WTC11 (cell line): ENCODE results near the gene STAMBPL1. TPM values are rescaled to one million over a fixed set of nuclear protein-coding genes. Genes with fewer than 3 reads are reported as not detected.

ENCODE experiments used
- ATAC-seq: fragments of 200-7000 bp; cut with Tn5 transposase; 2 replicates; pipeline ENCODE4 v1.10.0; 2021; ENCODE audit warnings: mild to moderate bottlenecking, moderate library complexity
- CTCF ChIA-PET: fragments of 300-600 bp; sonication (Branson Sonifier 250); formaldehyde crosslinking; loops from one replicate; lab custom pipeline; 2021; ENCODE audit warnings: antibody characterized with exemption; lab: Charles Lee
- POLR2A ChIA-PET: fragments of 350-600 bp; sonication (Branson Sonifier 250); formaldehyde crosslinking; loops from one replicate; lab custom pipeline; 2021; ENCODE audit warnings: antibody characterized with exemption; lab: Charles Lee
- DNase-seq: peaks from one replicate; pipeline ENCODE4 v3.0.0; 2021; ENCODE audit warnings: low spot score
- H3K27ac Mint-ChIP-seq: 2 replicates; pipeline ENCODE4 v1.8.0; 2021; ENCODE audit warnings: mixed read lengths
- H3K27me3 Mint-ChIP-seq: 2 replicates; pipeline ENCODE4 v1.8.0; 2021; ENCODE audit warnings: low read depth, mild to moderate bottlenecking, moderate library complexity, mixed read lengths
- H3K36me3 Mint-ChIP-seq: 2 replicates; pipeline ENCODE4 v1.8.0; 2021; ENCODE audit warnings: mixed read lengths
- H3K4me1 Mint-ChIP-seq: 2 replicates; pipeline ENCODE4 v1.8.0; 2022; ENCODE audit warnings: mixed read lengths
- H3K4me3 Mint-ChIP-seq: 2 replicates; pipeline ENCODE4 v1.8.0; 2021; ENCODE audit warnings: mild to moderate bottlenecking, moderate library complexity, mixed read lengths
- H3K9me3 Mint-ChIP-seq: 2 replicates; pipeline ENCODE4 v1.8.0; 2021; ENCODE audit warnings: mixed read lengths
- AFF4 ChIP-seq: sonication (generic); formaldehyde crosslinking; IDR thresholded peaks from 2 replicates; pipeline ENCODE4 v1.8.1; 2023; ENCODE audit warnings: mild to moderate bottlenecking, missing genetic modification reagents, borderline replicate concordance
- ATF2 ChIP-seq: sonication (generic); formaldehyde crosslinking; IDR thresholded peaks from 2 replicates; pipeline ENCODE4 v1.8.1; 2022; ENCODE audit warnings: low read depth, missing genetic modification reagents, borderline replicate concordance
- ATF3 ChIP-seq: sonication (generic); formaldehyde crosslinking; conservative IDR thresholded peaks from 2 replicates; pipeline ENCODE4 v1.8.1; 2022; ENCODE audit warnings: mild to moderate bottlenecking, missing genetic modification reagents
- CREM ChIP-seq: sonication (generic); formaldehyde crosslinking; IDR thresholded peaks from 2 replicates; pipeline ENCODE4 v1.8.1; 2022; ENCODE audit warnings: mild to moderate bottlenecking, missing genetic modification reagents, moderate library complexity
- CTCF ChIP-seq: fragments of 200-600 bp; IDR thresholded peaks from 2 replicates; pipeline ENCODE4 v1.8.0; 2022; ENCODE audit warnings: antibody characterized with exemption
- ERG ChIP-seq: fragments of 250-450 bp; sonication (Bioruptor Pico); IDR thresholded peaks from 2 replicates; pipeline ENCODE4 v1.8.0; 2021; ENCODE audit warnings: mild to moderate bottlenecking
- GRHL2 ChIP-seq: fragments of 250-450 bp; sonication (Bioruptor Pico); IDR thresholded peaks from 2 replicates; pipeline ENCODE4 v1.8.0; 2022; ENCODE audit warnings: mild to moderate bottlenecking, moderate library complexity; ENCODE audit not compliant: insufficient replicate concordance, severe bottlenecking
- NR1H2 ChIP-seq: sonication (generic); formaldehyde crosslinking; IDR thresholded peaks from 2 replicates; pipeline ENCODE4 v1.9.0; 2021; ENCODE audit warnings: mild to moderate bottlenecking, moderate library complexity, missing genetic modification reagents
- PRRX2 ChIP-seq: fragments of 250-450 bp; sonication (Bioruptor Pico); IDR thresholded peaks from 2 replicates; pipeline ENCODE4 v1.8.0; 2021; ENCODE audit warnings: mild to moderate bottlenecking
- RELA ChIP-seq: sonication (generic); formaldehyde crosslinking; IDR thresholded peaks from 2 replicates; pipeline ENCODE4 v1.8.1; 2022; ENCODE audit warnings: missing genetic modification reagents, mild to moderate bottlenecking, borderline replicate concordance
- RORB ChIP-seq: fragments of 250-450 bp; sonication (Bioruptor Pico); IDR thresholded peaks from 2 replicates; pipeline ENCODE4 v1.9.0; 2021; ENCODE audit warnings: mild to moderate bottlenecking
- SMAD4 ChIP-seq: sonication (generic); formaldehyde crosslinking; IDR thresholded peaks from 2 replicates; pipeline ENCODE4 v1.8.0; 2022; ENCODE audit warnings: mild to moderate bottlenecking, missing genetic modification reagents
- SP1 ChIP-seq: sonication (generic); formaldehyde crosslinking; conservative IDR thresholded peaks from 2 replicates; pipeline ENCODE4 v1.8.1; 2022; ENCODE audit warnings: missing genetic modification reagents
- USF2 ChIP-seq: sonication (generic); formaldehyde crosslinking; IDR thresholded peaks from 2 replicates; pipeline ENCODE4 v1.8.1; 2023; ENCODE audit warnings: mild to moderate bottlenecking, missing genetic modification reagents, moderate library complexity
- ZMAT4 ChIP-seq: fragments of 250-450 bp; sonication (Bioruptor Pico); IDR thresholded peaks from 2 replicates; pipeline ENCODE4 v1.9.0; 2021; ENCODE audit warnings: mild to moderate bottlenecking
- ZNF232 ChIP-seq: sonication (generic); formaldehyde crosslinking; IDR thresholded peaks from 2 replicates; pipeline ENCODE4 v1.8.0; 2022; ENCODE audit warnings: mild to moderate bottlenecking, missing genetic modification reagents
- ZNF281 ChIP-seq: sonication (generic); formaldehyde crosslinking; IDR thresholded peaks from 2 replicates; pipeline ENCODE4 v1.8.0; 2023; ENCODE audit warnings: mild to moderate bottlenecking, missing genetic modification reagents
- ZNF423 ChIP-seq: fragments of 250-450 bp; sonication (Bioruptor Pico); IDR thresholded peaks from 2 replicates; pipeline ENCODE4 v2.1.2; 2022; ENCODE audit warnings: mild to moderate bottlenecking, moderate library complexity
- total RNA-seq: library from RNA; stranded (reverse); gene quantifications from 3 replicates; pipeline ENCODE4 v1.2.3, GENCODE V29; 2021

The STAMBPL1 gene
- total RNA-seq, 1 experiment from 2014 or later, result 3.9 TPM

GRCh38 chr10:88874281-88874680 is 5.8 kb upstream of the STAMBPL1 start:
- Mint-ChIP-seq H3K27me3 (peaks cover 12% of the 10 kb centered on the region), H3K4me1 (peaks cover 26% of the 10 kb centered on the region), H3K4me3 (no peak overlapping the region), H3K27ac (no peak overlapping the region), H3K36me3 (no peaks in the 10 kb centered on the region), H3K9me3 (no peaks in the 10 kb centered on the region)
- ATAC-seq (no peak), DNase-seq (no peak)
- ChIA-PET CTCF (interaction anchor here (0.9 kb wide), 1 partner anchor 146 kb away, joined by 3 read pairs; no protein-coding TSS in a partner anchor), POLR2A (no interaction called here)
- no peak for TF ChIP-seq ERG
- no peak for TF ChIP-seq ZNF281 (CRISPR knock-in tag)
- no peak for TF ChIP-seq ZNF423 (CRISPR knock-in tag)
- no peak for TF ChIP-seq USF2 (CRISPR knock-in tag)
- TF ChIP-seq PRRX2 (CRISPR knock-in tag), result no peak
- no peak for TF ChIP-seq ATF3 (CRISPR knock-in tag)
- no peak for TF ChIP-seq CTCF
- TF ChIP-seq ATF2, result no peak
- TF ChIP-seq RELA (CRISPR knock-in tag), result no peak
- TF ChIP-seq SMAD4 (CRISPR knock-in tag), result no peak
- no peak for TF ChIP-seq SP1
- no peak for TF ChIP-seq AFF4 (CRISPR knock-in tag)
- TF ChIP-seq RORB (CRISPR knock-in tag), result no peak
- TF ChIP-seq ZMAT4 (CRISPR knock-in tag), result no peak
- no peak for TF ChIP-seq CREM (CRISPR knock-in tag)
- TF ChIP-seq GRHL2 (CRISPR knock-in tag), result no peak
- TF ChIP-seq ZNF232 (CRISPR knock-in tag), result no peak
- TF ChIP-seq NR1H2, result no peak
